WI38 (cell line): ENCODE data around the gene SQSTM1.
"Not testable (repeated sequence)": the region's sequence is repeated elsewhere in the genome, so short reads cannot be mapped to it uniquely, and the experiment has no call there.

Experiments
- H3K4me3 ChIP-seq: 2 replicates; pipeline ENCODE4 v1.5.1; 2011; ENCODE audit warnings: low read depth, mild to moderate bottlenecking, control low read depth, low read length
- TF ChIP-seq, protein P1 (sequence below): IDR thresholded peaks from 2 replicates; pipeline ENCODE4 v1.5.1; 2012; ENCODE audit warnings: low read depth, mild to moderate bottlenecking, control low read depth, low read length

The SQSTM1 gene

DNA sequence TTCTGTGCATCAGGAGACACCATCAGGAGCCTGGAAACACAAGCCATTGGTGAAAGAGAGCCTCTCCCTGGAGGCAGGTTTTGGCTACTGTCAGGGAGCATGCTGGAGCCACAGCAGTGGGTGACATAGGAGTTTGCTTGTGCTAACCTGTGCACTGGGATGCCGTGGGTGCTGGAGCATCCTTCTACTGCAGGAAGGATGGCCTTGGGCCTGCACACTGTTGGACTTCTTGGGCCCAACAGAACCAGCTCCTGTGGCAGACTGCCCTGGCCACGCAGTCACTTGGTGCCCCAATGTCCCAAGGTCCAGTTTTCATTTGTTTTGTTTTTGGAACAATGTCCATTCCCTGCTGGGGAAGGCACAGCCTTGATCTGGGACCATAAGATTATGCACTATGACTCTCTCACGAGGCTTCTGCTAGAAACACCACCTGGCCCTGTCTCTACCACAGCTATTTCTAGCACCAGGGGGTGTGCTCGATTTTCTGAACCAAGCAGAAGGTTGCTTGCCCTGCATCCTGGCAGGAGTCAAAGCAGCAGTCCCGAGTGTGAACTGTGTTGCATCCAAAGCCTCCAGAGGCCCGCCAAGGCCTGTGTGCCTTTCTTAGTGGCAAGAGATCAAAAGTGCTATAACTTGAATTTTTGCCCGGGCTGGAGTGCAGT lies 32.4 kb upstream of the SQSTM1 start:
- TF ChIP-seq, protein P1, sequence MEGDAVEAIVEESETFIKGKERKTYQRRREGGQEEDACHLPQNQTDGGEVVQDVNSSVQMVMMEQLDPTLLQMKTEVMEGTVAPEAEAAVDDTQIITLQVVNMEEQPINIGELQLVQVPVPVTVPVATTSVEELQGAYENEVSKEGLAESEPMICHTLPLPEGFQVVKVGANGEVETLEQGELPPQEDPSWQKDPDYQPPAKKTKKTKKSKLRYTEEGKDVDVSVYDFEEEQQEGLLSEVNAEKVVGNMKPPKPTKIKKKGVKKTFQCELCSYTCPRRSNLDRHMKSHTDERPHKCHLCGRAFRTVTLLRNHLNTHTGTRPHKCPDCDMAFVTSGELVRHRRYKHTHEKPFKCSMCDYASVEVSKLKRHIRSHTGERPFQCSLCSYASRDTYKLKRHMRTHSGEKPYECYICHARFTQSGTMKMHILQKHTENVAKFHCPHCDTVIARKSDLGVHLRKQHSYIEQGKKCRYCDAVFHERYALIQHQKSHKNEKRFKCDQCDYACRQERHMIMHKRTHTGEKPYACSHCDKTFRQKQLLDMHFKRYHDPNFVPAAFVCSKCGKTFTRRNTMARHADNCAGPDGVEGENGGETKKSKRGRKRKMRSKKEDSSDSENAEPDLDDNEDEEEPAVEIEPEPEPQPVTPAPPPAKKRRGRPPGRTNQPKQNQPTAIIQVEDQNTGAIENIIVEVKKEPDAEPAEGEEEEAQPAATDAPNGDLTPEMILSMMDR = no peak
- no peak overlapping the region for H3K4me3 ChIP-seq

DNA sequence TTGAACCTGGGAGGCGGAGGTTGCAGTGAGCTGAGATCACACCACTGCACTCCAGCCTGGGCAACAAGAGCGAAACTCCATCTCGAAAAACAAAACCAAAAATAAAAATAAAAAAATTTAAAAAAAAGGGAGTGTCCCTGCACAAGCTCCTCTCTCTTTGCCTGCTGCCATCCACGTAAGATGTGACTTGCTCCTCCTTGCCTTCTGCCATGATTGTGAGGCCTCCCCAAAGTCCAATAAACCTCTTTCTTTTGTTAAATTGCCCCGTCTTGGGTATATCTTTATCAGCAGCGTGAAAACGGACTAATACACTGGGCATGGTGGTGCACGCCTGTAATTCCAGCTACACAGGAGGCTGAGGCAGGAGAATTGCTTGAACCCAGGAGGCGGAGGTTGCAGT lies 31.4 kb upstream of the SQSTM1 start:
- H3K4me3 ChIP-seq = not testable (repeated sequence)

DNA sequence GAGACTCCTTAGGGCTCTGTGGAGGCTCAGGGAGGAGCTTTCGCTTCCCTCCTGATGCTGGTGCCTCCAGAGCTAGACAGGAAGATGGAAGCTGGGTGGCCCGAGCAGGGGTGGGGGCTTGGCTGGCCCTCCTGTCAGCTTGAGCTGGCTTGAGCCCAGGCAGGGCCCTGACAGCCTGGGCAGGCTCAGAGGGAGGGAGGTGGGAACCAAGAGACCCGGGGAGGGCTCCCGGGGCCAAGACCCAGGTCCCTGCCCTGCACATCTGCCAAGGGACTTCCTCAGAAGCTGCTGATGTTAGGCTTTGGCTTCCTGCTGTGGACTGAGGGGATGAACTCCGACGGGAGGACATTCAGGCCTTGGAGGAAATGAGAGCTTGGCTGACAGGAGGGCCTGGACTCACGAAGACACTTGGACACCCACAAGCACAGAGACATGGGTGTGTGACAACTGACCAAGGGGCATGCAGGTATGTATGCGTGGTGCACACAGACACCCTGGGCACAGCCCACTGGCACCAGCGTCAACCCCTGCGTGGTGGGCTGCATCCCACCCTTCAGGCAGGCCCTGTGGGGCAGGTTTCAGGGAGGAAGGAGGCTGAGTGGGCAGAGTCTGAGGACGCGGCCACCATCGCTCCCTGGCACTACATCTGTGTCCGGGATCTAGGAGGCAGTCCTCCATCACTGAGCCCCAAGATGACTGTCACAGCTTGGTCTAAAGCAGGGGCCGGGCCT lies 28.7 kb upstream of the SQSTM1 start:
- H3K4me3 ChIP-seq = no peak overlapping the region
- TF ChIP-seq, protein P1 = no peak

DNA sequence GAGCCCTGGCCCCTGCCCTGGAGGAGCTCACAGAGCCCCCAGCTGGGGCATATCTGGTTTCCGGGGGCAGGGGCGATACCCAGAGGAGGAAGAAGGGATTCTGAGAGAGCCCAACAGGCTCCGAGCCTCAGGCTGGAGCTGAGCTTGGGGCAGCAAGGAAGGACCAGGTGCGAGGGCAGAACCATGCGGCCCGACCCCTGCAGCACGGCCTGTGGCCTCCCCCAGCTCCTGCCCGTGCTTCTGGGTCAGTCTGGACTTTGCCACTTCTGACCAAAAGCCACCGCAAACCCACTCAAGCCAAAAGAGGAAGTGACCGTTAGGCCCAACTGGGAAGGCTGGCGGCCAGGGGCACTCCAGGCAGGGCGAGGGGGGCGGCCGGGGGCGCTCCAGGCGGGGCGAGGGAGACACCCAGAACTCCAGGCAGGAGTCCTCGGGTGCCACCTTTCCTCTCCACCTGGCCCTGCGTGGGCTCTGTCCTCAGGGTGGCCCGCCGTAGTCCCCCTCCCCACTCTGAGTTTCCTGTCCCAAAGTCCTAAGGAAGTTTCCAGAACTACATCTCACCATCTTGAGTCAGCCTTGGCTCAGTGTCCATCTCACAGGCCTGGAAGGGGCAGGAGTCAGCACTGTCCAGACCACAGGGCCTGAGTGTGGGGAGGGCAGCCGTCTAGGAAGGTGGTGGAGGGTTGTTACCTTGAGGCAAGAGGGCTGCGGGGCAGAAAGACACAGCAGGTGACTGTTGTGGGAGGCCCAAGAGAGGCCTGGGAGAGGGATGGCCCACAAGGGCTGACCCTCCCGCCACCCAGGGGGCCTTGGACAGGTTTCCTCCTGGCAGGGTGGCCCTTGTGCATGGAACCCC lies 27.9 kb upstream of the SQSTM1 start:
- TF ChIP-seq, protein P1 = no peak

DNA sequence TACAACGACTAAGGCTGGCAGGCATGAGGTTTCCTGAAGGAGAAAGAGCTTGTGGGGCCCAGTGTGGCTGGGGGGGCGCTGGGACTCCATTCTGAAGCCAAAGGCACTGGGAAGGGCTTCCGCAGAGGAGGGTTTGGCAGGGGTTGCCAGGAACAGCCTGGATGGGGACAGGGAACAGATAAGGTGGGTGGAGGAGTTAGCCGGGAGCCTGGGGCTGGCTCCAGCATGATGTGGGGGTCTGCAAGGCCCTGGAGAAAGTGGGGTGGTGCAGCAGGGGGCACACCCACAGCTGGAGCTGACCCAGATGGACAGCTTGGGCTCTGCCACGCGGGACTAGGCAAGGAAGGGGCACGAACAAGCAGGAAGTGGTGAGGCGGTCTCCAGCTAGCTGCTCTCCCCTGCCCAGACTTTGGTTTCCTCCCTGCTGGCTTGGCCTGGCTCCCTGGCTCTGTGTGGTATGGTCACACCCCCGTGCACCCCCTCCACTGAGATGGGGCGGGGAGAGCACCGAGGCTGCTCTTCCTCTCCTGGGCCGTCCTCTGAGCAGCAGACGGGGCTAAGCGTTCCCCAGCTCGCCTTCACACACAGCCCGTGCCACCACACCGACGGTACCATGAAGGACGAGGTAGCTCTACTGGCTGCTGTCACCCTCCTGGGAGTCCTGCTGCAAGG lies 27.1 kb upstream of the SQSTM1 start, which contains the start of gene LTC4S:
Gene LTC4S (plus strand): TSS at position 519 of the 672 bp plus-strand sequence. CDS start 95 bp downstream, at position 614.
- no peak within 1 kb of the TSS for H3K4me3 ChIP-seq
- TF ChIP-seq, protein P1 = no peak

More for the DNA sequence above, 27.9 kb upstream of the SQSTM1 start:
- no peak overlapping the region for H3K4me3 ChIP-seq

DNA sequence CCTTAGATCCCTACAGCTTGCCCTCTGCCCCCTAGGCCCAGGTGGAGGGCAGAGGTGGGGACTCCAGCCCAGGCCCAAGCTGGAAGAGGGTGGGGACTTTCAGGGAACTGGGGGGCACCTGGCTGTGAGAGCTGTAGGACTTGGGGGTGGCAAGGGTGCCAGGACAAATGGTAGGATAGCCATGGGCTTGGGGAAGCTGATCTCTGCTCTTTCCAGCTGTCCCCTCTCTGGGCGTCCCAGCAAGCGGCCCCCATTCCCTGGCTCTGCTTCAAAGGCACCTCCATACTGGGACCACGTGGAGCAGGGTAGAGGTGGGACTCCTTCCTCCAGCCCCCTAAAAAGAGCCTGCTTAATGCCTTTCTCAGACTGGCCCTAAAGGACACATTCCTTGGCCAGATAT lies 26.5 kb upstream of the SQSTM1 start:
- no peak overlapping the region for H3K4me3 ChIP-seq
- TF ChIP-seq, protein P1 = no peak

DNA sequence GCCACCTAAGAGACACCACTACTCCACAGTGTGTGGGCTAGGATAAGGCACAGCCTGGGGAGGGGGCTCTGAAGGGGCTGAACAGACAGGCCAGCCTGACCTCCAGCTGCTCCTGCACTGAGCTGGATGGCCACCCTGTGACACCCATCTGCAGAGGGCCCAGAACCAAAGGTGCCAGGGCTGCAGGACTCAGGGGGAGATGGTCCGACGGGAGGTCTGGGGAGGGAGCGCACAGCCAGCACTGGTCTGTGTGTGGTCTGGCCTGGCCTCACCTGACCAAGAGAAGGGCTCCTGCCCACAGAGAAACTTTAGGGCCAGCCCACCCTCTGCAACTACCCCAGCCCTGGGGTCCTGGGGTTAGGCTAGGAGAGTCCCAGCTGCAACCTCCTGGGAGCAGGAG lies 26.1 kb upstream of the SQSTM1 start:
- TF ChIP-seq, protein P1 = no peak
- no peak overlapping the region for H3K4me3 ChIP-seq
